K562 (cell line): ENCODE results near the gene SLC20A1. TPM values are rescaled to one million over a fixed set of nuclear protein-coding genes. Genes with fewer than 3 reads are reported as not detected.

Experiments
- ATAC-seq: fragments of 200-7000 bp; cut with Tn5 transposase; 3 replicates; pipeline ENCODE4 v1.9.1; 2020; ENCODE audit warnings: moderate library complexity
- BruUV-seq: library from RNA; stranded (reverse); fragments of 400-500 nt; replicated peaks from 2 replicates; lab custom pipeline; 2021; lab: Mats Ljungman, UMichigan
- CTCF ChIA-PET: fragments of 300-600 bp; formaldehyde crosslinking; extraction: SDS; loops from one replicate; lab custom pipeline; 2021; ENCODE audit warnings: low intra/inter-chr PET ratio; lab: Yijun Ruan, JAX
- POLR2A ChIA-PET: fragments of 300-600, 350-650 bp; sonication (Branson Sonifier 250); formaldehyde crosslinking; extraction: SDS; loops from one replicate; lab custom pipeline; 2021; ENCODE audit warnings: antibody characterized with exemption, inconsistent platforms; lab: Yijun Ruan, JAX
- DNase-seq, 4 experiments: peaks; one replicate each; pipeline versions ENCODE4 v3.0.0 to v3.0.0-alpha.2; 2011 to 2018; ENCODE audit warnings: low spot score in 3 of 4, mixed read lengths in 3 of 4; ENCODE audit errors: extremely low read depth in 1 of 4
- FAIRE-seq: peaks from 2 replicates; lab custom pipeline; 2011; peaks lifted over from hg19 to GRCh38; lab: Jason Lieb, UNC
- H2AFZ ChIP-seq: 2 replicates; pipeline ENCODE4 v1.6.0; 2011; ENCODE audit warnings: low read depth, low read length, control low read depth, inconsistent platforms
- H3K27ac ChIP-seq: fragments of 200-600 bp; 3 replicates; pipeline ENCODE4 v1.8.0; 2011; ENCODE audit warnings: low read depth, mild to moderate bottlenecking, control low read depth, inconsistent platforms, low read length, moderate library complexity, mixed read lengths; ENCODE audit errors: extremely low read depth
- H3K27me3 ChIP-seq, 2 experiments: fragments of 300-600 bp in 1 of 2; 2 replicates in 1 of 2; 3 replicates in 1 of 2; pipeline versions ENCODE4 v1.6.0 to v1.8.0; 2011; ENCODE audit warnings: inconsistent platforms in 2 of 2, low read length in 2 of 2, mild to moderate bottlenecking in 1 of 2, mixed read lengths in 1 of 2, moderate library complexity in 1 of 2; ENCODE audit not compliant: control insufficient read depth in 2 of 2, insufficient read depth in 2 of 2
- H3K36me3 ChIP-seq: fragments of 300-600 bp; 3 replicates; pipeline ENCODE4 v1.8.0; 2011; ENCODE audit warnings: mild to moderate bottlenecking, low read length, inconsistent platforms; ENCODE audit not compliant: control insufficient read depth, insufficient read depth
- H3K4me1 ChIP-seq, 2 experiments: fragments of 200-600 bp in 1 of 2; replicated peaks in 1 of 2; 2 replicates in 1 of 2; 3 replicates in 1 of 2; pipeline versions ENCODE4 v1.5.1 to v1.8.0; 2011; ENCODE audit warnings: inconsistent platforms in 2 of 2, low read length in 2 of 2, mild to moderate bottlenecking in 1 of 2, mixed read lengths in 1 of 2, moderate library complexity in 1 of 2; ENCODE audit not compliant: control insufficient read depth in 2 of 2, insufficient read depth in 2 of 2
- H3K4me2 ChIP-seq: 2 replicates; pipeline ENCODE4 v1.6.1; 2011; ENCODE audit warnings: low read length, control low read depth, inconsistent platforms, mixed read lengths; ENCODE audit not compliant: insufficient read depth
- H3K4me3 ChIP-seq: fragments of 200-600 bp; sonication (generic), shearing (Covaris generic); 2 replicates; pipeline ENCODE4 v1.5.1; 2016; ENCODE audit warnings: control low read depth, inconsistent platforms
- H3K79me2 ChIP-seq: fragments of 200-600 bp; 3 replicates; pipeline ENCODE4 v1.8.0; 2011; ENCODE audit warnings: low read length, inconsistent platforms; ENCODE audit not compliant: control insufficient read depth, insufficient read depth
- H3K9ac ChIP-seq, 2 experiments: 2 replicates each; pipeline versions ENCODE4 v1.6.0 to v1.6.1; 2011; ENCODE audit warnings: low read depth in 2 of 2, low read length in 2 of 2, control low read depth in 1 of 2, inconsistent platforms in 1 of 2, mild to moderate bottlenecking in 1 of 2, mixed read lengths in 1 of 2; ENCODE audit not compliant: insufficient read depth in 1 of 2
- H3K9me1 ChIP-seq: one replicate; pipeline ENCODE4 v1.6.0; 2011; ENCODE audit warnings: inconsistent platforms, mild to moderate bottlenecking, low read length, moderate library complexity; ENCODE audit not compliant: control insufficient read depth, insufficient read depth
- H3K9me3 ChIP-seq: replicated peaks from 2 replicates; pipeline ENCODE4 v1.5.1; 2011; ENCODE audit warnings: low read depth, low read length, inconsistent platforms; ENCODE audit not compliant: control insufficient read depth, insufficient read depth
- H4K20me1 ChIP-seq: replicated peaks from 2 replicates; pipeline ENCODE4 v1.6.1; 2011; ENCODE audit warnings: low read length, inconsistent platforms, mixed read lengths; ENCODE audit not compliant: control insufficient read depth, insufficient read depth
- ARID2 ChIP-seq: fragments of 450-650 bp; IDR thresholded peaks from 2 replicates; pipeline ENCODE4 v1.6.1; 2017; ENCODE audit warnings: antibody characterized with exemption, mild to moderate bottlenecking
- CBFB ChIP-seq: sonication (generic); formaldehyde crosslinking; IDR thresholded peaks from 2 replicates; pipeline ENCODE4 v1.4.0; 2020; ENCODE audit warnings: mild to moderate bottlenecking, missing genetic modification reagents
- CHD4 ChIP-seq: fragments of 200-600 bp; sonication (generic); IDR thresholded peaks from 3 replicates; pipeline ENCODE4 v1.6.1; 2012; ENCODE audit warnings: low read depth, mild to moderate bottlenecking, mixed read lengths, low read length, inconsistent platforms; ENCODE audit not compliant: insufficient read depth, insufficient replicate concordance, poor library complexity, severe bottlenecking
- HMG20B ChIP-seq: fragments of 250-450 bp; sonication (Bioruptor Pico); IDR thresholded peaks from 2 replicates; pipeline ENCODE4 v1.5.0; 2021; ENCODE audit warnings: mild to moderate bottlenecking
- NEUROD1 ChIP-seq: fragments of 150-350 bp; IDR thresholded peaks from 2 replicates; pipeline ENCODE4 v1.6.1; 2014; ENCODE audit warnings: borderline replicate concordance, low read length, low read depth; ENCODE audit not compliant: partially characterized antibody
- NFATC3 ChIP-seq: fragments of 450-650 bp; IDR thresholded peaks from 2 replicates; pipeline ENCODE4 v1.6.1; 2017; ENCODE audit warnings: mild to moderate bottlenecking
- POLR2G ChIP-seq: fragments of 200-400 bp; formaldehyde crosslinking; IDR thresholded peaks from 2 replicates; pipeline ENCODE4 v1.6.1; 2017; ENCODE audit warnings: low read depth, mild to moderate bottlenecking, antibody characterized with exemption, low read length, moderate library complexity
- TAF7 ChIP-seq: fragments of 450-650 bp; IDR thresholded peaks from 2 replicates; pipeline ENCODE4 v1.6.1; 2016; ENCODE audit warnings: missing genetic modification characterization, missing compliant biosample characterization
- TCF15 ChIP-seq: fragments of 250-450 bp; sonication (Bioruptor Pico); IDR thresholded peaks from 2 replicates; pipeline ENCODE4 v1.8.0; 2022; ENCODE audit warnings: moderate library complexity, mild to moderate bottlenecking, inconsistent platforms
- ZFX ChIP-seq: sonication (generic); formaldehyde crosslinking; IDR thresholded peaks from 2 replicates; pipeline ENCODE4 v1.8.0; 2022; ENCODE audit warnings: mild to moderate bottlenecking, missing genetic modification reagents, moderate library complexity
- ZKSCAN8 ChIP-seq: fragments of 200-800 bp; sonication (Bioruptor generic); IDR thresholded peaks from 2 replicates; pipeline ENCODE4 v1.6.1; 2016; ENCODE audit warnings: missing genetic modification characterization, missing compliant biosample characterization
- ZNF551 ChIP-seq: fragments of 250-450 bp; sonication (Bioruptor Pico); IDR thresholded peaks from 2 replicates; pipeline ENCODE4 v1.5.0; 2021; ENCODE audit warnings: mild to moderate bottlenecking, moderate library complexity
- ZNF696 ChIP-seq: fragments of 250-450 bp; sonication (Bioruptor Pico); conservative IDR thresholded peaks from 2 replicates; pipeline ENCODE4 v1.4.0; 2020; ENCODE audit warnings: mild to moderate bottlenecking, moderate library complexity
- ZNF699 ChIP-seq: fragments of 250-450 bp; sonication (Bioruptor Pico); IDR thresholded peaks from 2 replicates; pipeline ENCODE4 v1.8.0; 2021; ENCODE audit warnings: mild to moderate bottlenecking, moderate library complexity; ENCODE audit not compliant: insufficient replicate concordance
- WGBS: fragments of 100-300 bp; shearing (Covaris generic); methylation state at CpG from one replicate; pipeline ENCODE4 v1.1.6; 2016; ENCODE audit warnings: low coverage, mixed read lengths; ENCODE audit not compliant: insufficient coverage; ENCODE audit errors: missing lambda C conversion rate; 5-methylcytosine and 5-hydroxymethylcytosine counted together
- in situ Hi-C: fragments of 300-500 bp; cut with MboI; formaldehyde crosslinking; loops from 4 replicates; pipeline ENCODE4 v1.15.0; 2018; ENCODE audit warnings: inconsistent platforms, mixed read lengths
- intact Hi-C: fragments of 100-400 bp; cut with micrococcal nuclease; formaldehyde crosslinking; loops from 2 replicates; pipeline ENCODE4 v1.14.2; 2022
- polyA plus RNA-seq, 8 experiments: library from polyadenylated mRNA; depleted of rRNA in 4 of 8; stranded (reverse) in 5 of 8; unstranded in 3 of 8; fragments of >200 nt; fragmentation: Nextera tagmentation in 2 of 8; fragmentation: Illumina TruSeq in 1 of 8; extraction: Ambion mirVana in 2 of 8; extraction: Trizol in 1 of 8; gene quantifications; 2 replicates each; pipeline versions ENCODE4 v1.2.1 to v1.2.3, GENCODE V29; 2011 to 2014; ENCODE audit warnings: inconsistent platforms in 1 of 8, missing spikeins in 1 of 8
- total RNA-seq, 7 experiments: library from RNA; depleted of rRNA in 6 of 7; stranded (reverse); fragments of >200 nt in 6 of 7; fragmentation: Illumina TruSeq in 2 of 7; extraction: Trizol in 2 of 7; gene quantifications; 2 replicates each; pipeline versions ENCODE4 v1.2.1 to v1.2.3, GENCODE V29; 2011 to 2021; ENCODE audit warnings: low replicate concordance in 1 of 7
- TF ChIP-seq, protein P1 (sequence below), 2 experiments: fragments of 150-350 bp in 1 of 2; IDR thresholded peaks; 2 replicates each; pipeline ENCODE4 v1.6.1; 2012 to 2016; ENCODE audit warnings: low read depth in 2 of 2, low read length in 2 of 2, mild to moderate bottlenecking in 1 of 2, moderate library complexity in 1 of 2
- TF ChIP-seq, protein P2 (sequence below): sonication (generic); formaldehyde crosslinking; IDR thresholded peaks from 2 replicates; pipeline ENCODE4 v1.8.0; 2022; ENCODE audit warnings: missing genetic modification reagents, mild to moderate bottlenecking, moderate library complexity, borderline replicate concordance

The SLC20A1 gene
- total and polyA plus RNA-seq, 9 of the 15 experiments (the other 6 are each of a cell fraction or from before 2014, with no cell fraction given) = 53.8 to 150 (median 74.7) TPM

GRCh38 chr2:112623913-112624777 lies 21.6 kb upstream of the SLC20A1 start:
- Histone ChIP-seq H3K27me3 (no peaks in the 10 kb centered on the region), H3K4me2 (no peak overlapping the region), H3K36me3 (no peaks in the 10 kb centered on the region), H3K4me1 (peaks cover 6 to 34% of the 10 kb centered on the region in 2 experiments; a peak in 4 of 5 replicates), H4K20me1 (no peaks in the 10 kb centered on the region), H3K9me3 (no peaks in the 10 kb centered on the region), H3K9me1 (no peaks in the 10 kb centered on the region), H3K27ac (no peak overlapping the region), H3K79me2 (no peaks in the 10 kb centered on the region), H2AFZ (no peak overlapping the region), H3K4me3 (no peak overlapping the region), H3K9ac (no peak overlapping the region)
- ATAC-seq = peak; percentile 64
- in situ Hi-C loops = loop anchor here (25.0 kb wide), 1 partner anchor 263 kb away; no protein-coding TSS in a partner anchor
- WGBS = 45% methylated on average over 11 of the region's 11 CpGs
- peak; percentile 74 for FAIRE-seq
- peak; percentile 45 to 74 (median 55) for DNase-seq
- ChIA-PET CTCF (interaction anchor here (1.0 kb wide), 1 partner anchor 103 kb away, joined by 6 read pairs; no protein-coding TSS in a partner anchor), POLR2A (interaction anchor here (0.6 to 2.4 kb wide), 3 partner anchors 103 to 729 kb away, joined by 3 to 9 read pairs (median 3); no protein-coding TSS in a partner anchor)
- intact Hi-C loops = loop anchor here (5.0 kb wide), 1 partner anchor 318 kb away; no protein-coding TSS in a partner anchor
- no TSS peak for BruUV-seq
- TF ChIP-seq, protein P1, sequence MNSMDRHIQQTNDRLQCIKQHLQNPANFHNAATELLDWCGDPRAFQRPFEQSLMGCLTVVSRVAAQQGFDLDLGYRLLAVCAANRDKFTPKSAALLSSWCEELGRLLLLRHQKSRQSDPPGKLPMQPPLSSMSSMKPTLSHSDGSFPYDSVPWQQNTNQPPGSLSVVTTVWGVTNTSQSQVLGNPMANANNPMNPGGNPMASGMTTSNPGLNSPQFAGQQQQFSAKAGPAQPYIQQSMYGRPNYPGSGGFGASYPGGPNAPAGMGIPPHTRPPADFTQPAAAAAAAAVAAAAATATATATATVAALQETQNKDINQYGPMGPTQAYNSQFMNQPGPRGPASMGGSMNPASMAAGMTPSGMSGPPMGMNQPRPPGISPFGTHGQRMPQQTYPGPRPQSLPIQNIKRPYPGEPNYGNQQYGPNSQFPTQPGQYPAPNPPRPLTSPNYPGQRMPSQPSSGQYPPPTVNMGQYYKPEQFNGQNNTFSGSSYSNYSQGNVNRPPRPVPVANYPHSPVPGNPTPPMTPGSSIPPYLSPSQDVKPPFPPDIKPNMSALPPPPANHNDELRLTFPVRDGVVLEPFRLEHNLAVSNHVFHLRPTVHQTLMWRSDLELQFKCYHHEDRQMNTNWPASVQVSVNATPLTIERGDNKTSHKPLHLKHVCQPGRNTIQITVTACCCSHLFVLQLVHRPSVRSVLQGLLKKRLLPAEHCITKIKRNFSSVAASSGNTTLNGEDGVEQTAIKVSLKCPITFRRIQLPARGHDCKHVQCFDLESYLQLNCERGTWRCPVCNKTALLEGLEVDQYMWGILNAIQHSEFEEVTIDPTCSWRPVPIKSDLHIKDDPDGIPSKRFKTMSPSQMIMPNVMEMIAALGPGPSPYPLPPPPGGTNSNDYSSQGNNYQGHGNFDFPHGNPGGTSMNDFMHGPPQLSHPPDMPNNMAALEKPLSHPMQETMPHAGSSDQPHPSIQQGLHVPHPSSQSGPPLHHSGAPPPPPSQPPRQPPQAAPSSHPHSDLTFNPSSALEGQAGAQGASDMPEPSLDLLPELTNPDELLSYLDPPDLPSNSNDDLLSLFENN (IDR thresholded peaks at IDR 0.05; ENCODE audit: low read depth in 2 of 2, low read length in 2 of 2) = no peak
- TF ChIP-seq HMG20B (CRISPR knock-in tag) = no peak
- no peak for TF ChIP-seq POLR2G
- no peak for TF ChIP-seq ARID2
- TF ChIP-seq, protein P2, sequence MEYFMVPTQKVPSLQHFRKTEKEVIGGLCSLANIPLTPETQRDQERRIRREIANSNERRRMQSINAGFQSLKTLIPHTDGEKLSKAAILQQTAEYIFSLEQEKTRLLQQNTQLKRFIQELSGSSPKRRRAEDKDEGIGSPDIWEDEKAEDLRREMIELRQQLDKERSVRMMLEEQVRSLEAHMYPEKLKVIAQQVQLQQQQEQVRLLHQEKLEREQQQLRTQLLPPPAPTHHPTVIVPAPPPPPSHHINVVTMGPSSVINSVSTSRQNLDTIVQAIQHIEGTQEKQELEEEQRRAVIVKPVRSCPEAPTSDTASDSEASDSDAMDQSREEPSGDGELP (CRISPR knock-in tag) = peak; percentile 67
- TF ChIP-seq NEUROD1 = no peak
- no peak for TF ChIP-seq ZNF551 (CRISPR knock-in tag)
- no peak for TF ChIP-seq ZKSCAN8 (CRISPR knock-in tag)
- TF ChIP-seq TAF7 (tag) = no peak
- TF ChIP-seq ZFX = 0 out of 2 replicates have a peak, but pooled peaks have one; percentile 22
- no peak for TF ChIP-seq ZNF699 (CRISPR knock-in tag)
- no peak for TF ChIP-seq ZNF696 (CRISPR knock-in tag)
- TF ChIP-seq CHD4 = no peak
- TF ChIP-seq NFATC3 = no peak
- no peak for TF ChIP-seq CBFB
- TF ChIP-seq TCF15 = no peak
